HEK293 (cell line): Measurements from ENCODE around the gene VPS33A.

Experiments
- CTCF ChIA-PET: fragments of 350-600 bp; formaldehyde crosslinking; extraction: SDS; loops from one replicate; lab custom pipeline; 2021; ENCODE audit warnings: antibody characterized with exemption; lab: Yijun Ruan, JAX
- POLR2A ChIA-PET: fragments of 300-600 bp; formaldehyde crosslinking; extraction: SDS; loops from one replicate; lab custom pipeline; 2020; ENCODE audit warnings: antibody characterized with exemption, inconsistent platforms; lab: Yijun Ruan, JAX
- H3K27ac ChIP-seq: fragments of 200-500 bp; sonication (Bioruptor generic); 2 replicates; pipeline ENCODE4 v1.5.1; 2014; ENCODE audit warnings: low read depth, low read length, control low read depth, inconsistent platforms; ENCODE audit errors: extremely low read depth
- H3K36me3 ChIP-seq, 2 experiments: fragments of 200-500 bp in 1 of 2; sonication (Bioruptor generic) in 1 of 2; 1 replicate in 1 of 2; 2 replicates in 1 of 2; pipeline ENCODE4 v1.5.1; 2014 to 2017; ENCODE audit warnings: inconsistent platforms in 2 of 2, low read length in 2 of 2; ENCODE audit not compliant: control insufficient read depth in 2 of 2, insufficient read depth in 1 of 2
- H3K4me1 ChIP-seq: fragments of 200-500 bp; sonication (Bioruptor generic); 2 replicates; pipeline ENCODE4 v1.5.1; 2014; ENCODE audit warnings: mild to moderate bottlenecking, low read length, inconsistent platforms; ENCODE audit not compliant: control insufficient read depth, insufficient read depth
- H3K4me3 ChIP-seq: 2 replicates; pipeline ENCODE4 v1.5.1; 2011; ENCODE audit warnings: low read depth, mild to moderate bottlenecking, control low read depth, low read length, moderate library complexity
- H3K9me3 ChIP-seq: fragments of 200-500 bp; sonication (Bioruptor generic); 2 replicates; pipeline ENCODE4 v1.5.1; 2014; ENCODE audit warnings: low read depth, low read length, inconsistent platforms; ENCODE audit not compliant: control insufficient read depth, insufficient read depth
- MEIS1 ChIP-seq: sonication (generic); formaldehyde crosslinking; IDR thresholded peaks from 2 replicates; pipeline ENCODE4 v1.8.1; 2022; ENCODE audit warnings: missing genetic modification reagents, mild to moderate bottlenecking, borderline replicate concordance
- MYNN ChIP-seq: fragments of 450-650 bp; formaldehyde crosslinking; IDR thresholded peaks from 2 replicates; pipeline ENCODE4 v1.5.1; 2016; ENCODE audit warnings: missing biosample characterization, missing genetic modification characterization, borderline replicate concordance
- SP2 ChIP-seq: fragments of 450-650 bp; formaldehyde crosslinking; IDR thresholded peaks from 2 replicates; pipeline ENCODE4 v1.5.1; 2016; ENCODE audit warnings: missing biosample characterization, missing genetic modification characterization
- TSHZ1 ChIP-seq: fragments of 450-650 bp; formaldehyde crosslinking; IDR thresholded peaks from 2 replicates; pipeline ENCODE4 v1.5.1; 2016; ENCODE audit warnings: missing biosample characterization, missing genetic modification characterization, borderline replicate concordance
- ZFP69B ChIP-seq: fragments of 450-650 bp; formaldehyde crosslinking; IDR thresholded peaks from 2 replicates; pipeline ENCODE4 v1.5.1; 2016; ENCODE audit warnings: missing biosample characterization, missing genetic modification characterization
- ZNF133 ChIP-seq: fragments of 450-650 bp; formaldehyde crosslinking; IDR thresholded peaks from 2 replicates; pipeline ENCODE4 v1.5.1; 2016; ENCODE audit warnings: missing biosample characterization, missing genetic modification characterization
- ZNF292 ChIP-seq: fragments of 450-650 bp; formaldehyde crosslinking; IDR thresholded peaks from 2 replicates; pipeline ENCODE4 v1.5.1; 2016; ENCODE audit warnings: low read depth, missing biosample characterization, missing genetic modification characterization, borderline replicate concordance
- ZNF416 ChIP-seq: fragments of 450-650 bp; formaldehyde crosslinking; IDR thresholded peaks from 2 replicates; pipeline ENCODE4 v1.5.1; 2016; ENCODE audit warnings: missing biosample characterization, missing genetic modification characterization
- ZNF426 ChIP-seq: fragments of 450-650 bp; formaldehyde crosslinking; IDR thresholded peaks from 2 replicates; pipeline ENCODE4 v1.5.1; 2017; ENCODE audit warnings: missing biosample characterization, missing genetic modification characterization, mild to moderate bottlenecking, inconsistent platforms, moderate library complexity
- ZNF548 ChIP-seq: fragments of 450-650 bp; formaldehyde crosslinking; IDR thresholded peaks from 2 replicates; pipeline ENCODE4 v1.5.1; 2016; ENCODE audit warnings: missing biosample characterization, missing genetic modification characterization
- ZNF555 ChIP-seq: fragments of 450-650 bp; formaldehyde crosslinking; conservative IDR thresholded peaks from 2 replicates; pipeline ENCODE4 v1.5.1; 2017; ENCODE audit warnings: missing biosample characterization, mild to moderate bottlenecking, missing genetic modification characterization, inconsistent platforms
- ZNF621 ChIP-seq: fragments of 450-650 bp; formaldehyde crosslinking; IDR thresholded peaks from 2 replicates; pipeline ENCODE4 v1.5.1; 2017; ENCODE audit warnings: missing biosample characterization, missing genetic modification characterization
- ZNF629 ChIP-seq: fragments of 450-650 bp; formaldehyde crosslinking; IDR thresholded peaks from 2 replicates; pipeline ENCODE4 v1.5.1; 2017; ENCODE audit warnings: missing biosample characterization, missing genetic modification characterization
- ZNF639 ChIP-seq: fragments of 450-650 bp; formaldehyde crosslinking; IDR thresholded peaks from 2 replicates; pipeline ENCODE4 v1.5.1; 2016; ENCODE audit warnings: missing biosample characterization, missing genetic modification characterization
- ZNF785 ChIP-seq: fragments of 450-650 bp; formaldehyde crosslinking; IDR thresholded peaks from 2 replicates; pipeline ENCODE4 v1.5.1; 2016; ENCODE audit warnings: missing biosample characterization, missing genetic modification characterization
- TF ChIP-seq, protein P1 (sequence below): fragments of 450-650 bp; formaldehyde crosslinking; IDR thresholded peaks from 2 replicates; pipeline ENCODE4 v1.5.1; 2016; ENCODE audit warnings: missing biosample characterization, missing genetic modification characterization
- TF ChIP-seq, protein P2 (sequence below): fragments of 450-650 bp; formaldehyde crosslinking; IDR thresholded peaks from 2 replicates; pipeline ENCODE4 v1.5.1; 2016; ENCODE audit warnings: missing biosample characterization, missing genetic modification characterization, low read depth

Gene VPS33A

GRCh38 chr12:122216445-122216844, 49.8 kb downstream of the VPS33A start:
- CTCF ChIA-PET = interaction anchor here (0.5 to 0.7 kb wide), 2 partner anchors 78 to 281 kb away, joined by 3 to 4 read pairs; no protein-coding TSS in a partner anchor
- H3K4me1 ChIP-seq = no peaks in the 10 kb centered on the region
- no peak overlapping the region for H3K27ac ChIP-seq
- H3K9me3 ChIP-seq = no peaks in the 10 kb centered on the region
- POLR2A ChIA-PET = interaction anchor here (2.2 kb wide), 1 partner anchor 10 kb away, joined by 10 read pairs; the partner anchor contains the start of gene DIABLO
- no peak overlapping the region for H3K4me3 ChIP-seq
- TF ChIP-seq ZNF785 = no peak
- no peak for TF ChIP-seq ZNF292
- no peak for TF ChIP-seq TSHZ1 (tag by site-specific recombination)
- no peak for TF ChIP-seq ZNF426 (tag by site-specific recombination)
- TF ChIP-seq ZNF621 = no peak
- TF ChIP-seq ZNF548 (tag by site-specific recombination) = no peak
- TF ChIP-seq ZNF416 (tag by site-specific recombination) = no peak
- no peak for TF ChIP-seq MEIS1 (CRISPR knock-in tag)
- H3K36me3 ChIP-seq = peaks cover 55 to 86% of the 10 kb centered on the region in 2 experiments

DNA sequence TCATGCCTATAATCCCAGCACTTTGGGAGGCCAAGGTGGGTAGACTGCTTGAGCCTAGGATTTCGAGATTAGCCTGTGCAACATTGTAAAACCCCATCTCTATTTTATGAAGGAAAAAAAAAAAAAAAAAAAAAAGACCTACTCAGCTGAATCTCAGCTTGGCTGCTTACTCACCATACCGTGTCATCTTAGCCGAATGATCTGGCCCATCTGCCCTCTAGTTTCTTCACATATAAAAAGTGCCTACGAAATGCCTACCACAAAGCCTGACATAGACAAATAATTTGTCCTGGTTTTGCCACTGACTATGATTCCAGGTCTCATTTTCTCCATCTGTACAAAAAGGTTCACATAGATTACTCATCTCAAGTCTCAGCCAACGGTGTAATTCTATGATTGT, 50.5 kb downstream of the VPS33A start:
- peaks cover 59 to 86% of the 10 kb centered on the region in 2 experiments for H3K36me3 ChIP-seq
- no peak overlapping the region for H3K4me3 ChIP-seq
- no peak overlapping the region for H3K27ac ChIP-seq
- H3K9me3 ChIP-seq = no peaks in the 10 kb centered on the region
- CTCF ChIA-PET = interaction anchor here (0.5 to 1.5 kb wide), 4 partner anchors 23 to 282 kb away, joined by 3 to 7 read pairs (median 4); no protein-coding TSS in a partner anchor
- POLR2A ChIA-PET = interaction anchor here (0.9 to 2.2 kb wide), 2 partner anchors 9 to 10 kb away, joined by 3 to 10 read pairs; partner anchors contain the start of gene DIABLO
- TF ChIP-seq MYNN (tag by site-specific recombination) (no peak), ZFP69B (tag by site-specific recombination) (no peak), ZNF133 (no peak), ZNF639 (no peak), ZNF629 (tag by site-specific recombination) (no peak), ZNF555 (tag by site-specific recombination) (no peak), SP2 (tag by site-specific recombination) (no peak)
- TF ChIP-seq, protein P1, sequence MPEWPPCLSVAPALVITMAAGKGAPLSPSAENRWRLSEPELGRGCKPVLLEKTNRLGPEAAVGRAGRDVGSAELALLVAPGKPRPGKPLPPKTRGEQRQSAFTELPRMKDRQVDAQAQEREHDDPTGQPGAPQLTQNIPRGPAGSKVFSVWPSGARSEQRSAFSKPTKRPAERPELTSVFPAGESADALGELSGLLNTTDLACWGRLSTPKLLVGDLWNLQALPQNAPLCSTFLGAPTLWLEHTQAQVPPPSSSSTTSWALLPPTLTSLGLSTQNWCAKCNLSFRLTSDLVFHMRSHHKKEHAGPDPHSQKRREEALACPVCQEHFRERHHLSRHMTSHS (tag by site-specific recombination) = no peak
- TF ChIP-seq, protein P2, sequence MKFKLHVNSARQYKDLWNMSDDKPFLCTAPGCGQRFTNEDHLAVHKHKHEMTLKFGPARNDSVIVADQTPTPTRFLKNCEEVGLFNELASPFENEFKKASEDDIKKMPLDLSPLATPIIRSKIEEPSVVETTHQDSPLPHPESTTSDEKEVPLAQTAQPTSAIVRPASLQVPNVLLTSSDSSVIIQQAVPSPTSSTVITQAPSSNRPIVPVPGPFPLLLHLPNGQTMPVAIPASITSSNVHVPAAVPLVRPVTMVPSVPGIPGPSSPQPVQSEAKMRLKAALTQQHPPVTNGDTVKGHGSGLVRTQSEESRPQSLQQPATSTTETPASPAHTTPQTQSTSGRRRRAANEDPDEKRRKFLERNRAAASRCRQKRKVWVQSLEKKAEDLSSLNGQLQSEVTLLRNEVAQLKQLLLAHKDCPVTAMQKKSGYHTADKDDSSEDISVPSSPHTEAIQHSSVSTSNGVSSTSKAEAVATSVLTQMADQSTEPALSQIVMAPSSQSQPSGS = no peak
- H3K4me1 ChIP-seq = no peaks in the 10 kb centered on the region
